CD4-positive, alpha-beta T cell (primary cell): ENCODE results near the gene PIEZO1. TPM values are rescaled to one million over a fixed set of nuclear protein-coding genes. Genes with fewer than 3 reads are reported as not detected.
A peak's percentile ranks its signal among the peaks of the same experiment; 100 is the strongest.

Experiments used
- ATAC-seq: fragments of 200-7000 bp; cut with Tn5 transposase; one replicate; pipeline ENCODE4 v1.10.0; 2022; ENCODE audit warnings: mild to moderate bottlenecking; ENCODE audit not compliant: poor library complexity
- CTCF ChIA-PET: fragments of 350-600 bp; sonication (Branson Sonifier 250); formaldehyde crosslinking; loops from one replicate; lab custom pipeline; 2021; ENCODE audit warnings: antibody characterized with exemption, inconsistent platforms; lab: Charles Lee
- POLR2A ChIA-PET: fragments of 350-600 bp; sonication (Branson Sonifier 250); formaldehyde crosslinking; loops from one replicate; lab custom pipeline; 2021; ENCODE audit warnings: antibody characterized with exemption, inconsistent platforms; lab: Charles Lee
- DNase-seq, 14 experiments: peaks; one replicate each; pipeline ENCODE4 v3.0.0-alpha.2; 2013 to 2020; ENCODE audit warnings: mixed read lengths in 2 of 14
- H3K27ac ChIP-seq, 2 donors: one replicate each; pipeline versions ENCODE4 v1.5.1 to v1.7.0; 2013; ENCODE audit warnings: low read length in 2 of 2, low read depth in 1 of 2, mild to moderate bottlenecking in 1 of 2
- H3K27me3 ChIP-seq, 2 experiments: 1 replicate in 1 of 2; 2 replicates in 1 of 2; pipeline versions ENCODE4 v1.6.1 to v1.7.0; 2013; ENCODE audit warnings: low read length in 2 of 2, control low read depth in 1 of 2, mild to moderate bottlenecking in 1 of 2, moderate library complexity in 1 of 2; ENCODE audit not compliant: insufficient read depth in 2 of 2, control insufficient read depth in 1 of 2
- H3K36me3 ChIP-seq: one replicate; pipeline ENCODE4 v1.6.1; 2013; ENCODE audit warnings: low read length, control low read depth; ENCODE audit not compliant: insufficient read depth
- H3K4me1 ChIP-seq: one replicate; pipeline ENCODE4 v1.6.1; 2013; ENCODE audit warnings: low read length, control low read depth; ENCODE audit not compliant: insufficient read depth
- H3K4me3 ChIP-seq: one replicate; pipeline ENCODE4 v1.5.1; 2013; ENCODE audit warnings: mild to moderate bottlenecking, low read length, moderate library complexity
- H3K9me3 ChIP-seq, 2 experiments: 1 replicate in 1 of 2; 2 replicates in 1 of 2; pipeline versions ENCODE4 v1.6.1 to v1.7.0; 2013; ENCODE audit warnings: low read length in 2 of 2, mild to moderate bottlenecking in 2 of 2, control low read depth in 1 of 2, moderate library complexity in 1 of 2; ENCODE audit not compliant: control insufficient read depth in 1 of 2, insufficient read depth in 1 of 2
- H3K27ac Mint-ChIP-seq: one replicate; pipeline ENCODE4 v1.8.0; 2020; ENCODE audit warnings: mixed read lengths
- H3K27me3 Mint-ChIP-seq: one replicate; pipeline ENCODE4 v1.8.0; 2021; ENCODE audit warnings: mixed read lengths
- H3K36me3 Mint-ChIP-seq: one replicate; pipeline ENCODE4 v1.8.0; 2021; ENCODE audit warnings: low read depth, mixed read lengths
- H3K4me1 Mint-ChIP-seq: one replicate; pipeline ENCODE4 v1.8.0; 2021; ENCODE audit warnings: low read depth, mixed read lengths
- H3K4me3 Mint-ChIP-seq: one replicate; pipeline ENCODE4 v1.8.0; 2020; ENCODE audit warnings: mild to moderate bottlenecking, mixed read lengths
- H3K9me3 Mint-ChIP-seq: one replicate; pipeline ENCODE4 v1.8.0; 2020; ENCODE audit warnings: mixed read lengths
- intact Hi-C, 2 experiments: fragments of 100-400 bp; cut with DNase I in 1 of 2; cut with micrococcal nuclease in 1 of 2; formaldehyde crosslinking; loops; one replicate each; pipeline versions ENCODE4 v1.15.1 to v1.9.0; 2023 to 2025; cut with DNase I, micrococcal nuclease
- total RNA-seq, 174 experiments: library from RNA in 2 of 174; stranded (reverse) in 2 of 174; gene quantifications; one replicate each; pipeline ENCODE4 v1.2.3 and lab custom pipeline; 2021 to 2026
- TF ChIP-seq, protein P1 (sequence below): fragments of 200-600 bp; IDR thresholded peaks from one replicate; pipeline ENCODE4 v1.8.0; 2022; ENCODE audit warnings: antibody characterized with exemption, mild to moderate bottlenecking

The PIEZO1 gene
- total RNA-seq, 2 experiments from 2014 or later, result 142 to 146 TPM

DNA sequence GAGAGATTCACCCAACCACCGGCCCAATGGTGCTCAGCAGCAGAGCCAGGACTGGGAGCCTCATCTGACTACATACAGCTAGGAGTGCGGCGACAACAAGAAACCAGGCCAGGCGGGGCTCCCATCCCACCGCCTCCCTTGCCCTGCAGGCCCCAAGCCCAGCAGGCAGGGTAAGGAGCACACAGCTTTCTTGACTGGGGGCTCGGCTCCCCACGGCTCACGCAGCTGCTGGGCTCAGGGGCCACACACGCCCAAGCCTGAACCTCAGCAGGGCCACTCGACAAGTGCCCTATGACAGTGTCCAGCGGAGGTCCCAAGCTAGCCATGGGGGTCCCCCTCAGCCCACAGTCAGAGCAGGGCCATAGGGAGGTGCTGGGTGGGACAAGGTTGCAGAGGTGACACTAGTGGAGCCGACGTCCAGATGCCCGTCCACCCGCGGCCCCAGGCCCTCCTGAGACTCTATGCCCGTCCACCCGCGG is 13.7 kb downstream of the PIEZO1 start:
- peaks cover 15% of the 10 kb centered on the region for H3K4me1 Mint-ChIP-seq
- peaks cover 88% of the 10 kb centered on the region for H3K4me1 ChIP-seq
- TF ChIP-seq, protein P1, sequence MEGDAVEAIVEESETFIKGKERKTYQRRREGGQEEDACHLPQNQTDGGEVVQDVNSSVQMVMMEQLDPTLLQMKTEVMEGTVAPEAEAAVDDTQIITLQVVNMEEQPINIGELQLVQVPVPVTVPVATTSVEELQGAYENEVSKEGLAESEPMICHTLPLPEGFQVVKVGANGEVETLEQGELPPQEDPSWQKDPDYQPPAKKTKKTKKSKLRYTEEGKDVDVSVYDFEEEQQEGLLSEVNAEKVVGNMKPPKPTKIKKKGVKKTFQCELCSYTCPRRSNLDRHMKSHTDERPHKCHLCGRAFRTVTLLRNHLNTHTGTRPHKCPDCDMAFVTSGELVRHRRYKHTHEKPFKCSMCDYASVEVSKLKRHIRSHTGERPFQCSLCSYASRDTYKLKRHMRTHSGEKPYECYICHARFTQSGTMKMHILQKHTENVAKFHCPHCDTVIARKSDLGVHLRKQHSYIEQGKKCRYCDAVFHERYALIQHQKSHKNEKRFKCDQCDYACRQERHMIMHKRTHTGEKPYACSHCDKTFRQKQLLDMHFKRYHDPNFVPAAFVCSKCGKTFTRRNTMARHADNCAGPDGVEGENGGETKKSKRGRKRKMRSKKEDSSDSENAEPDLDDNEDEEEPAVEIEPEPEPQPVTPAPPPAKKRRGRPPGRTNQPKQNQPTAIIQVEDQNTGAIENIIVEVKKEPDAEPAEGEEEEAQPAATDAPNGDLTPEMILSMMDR, result no peak
- no peaks in the 10 kb centered on the region for H3K9me3 ChIP-seq
- H3K4me3 ChIP-seq, result no peak overlapping the region
- H3K9me3 Mint-ChIP-seq, result no peaks in the 10 kb centered on the region
- H3K27me3 Mint-ChIP-seq, result no peaks in the 10 kb centered on the region
- ChIA-PET CTCF (no interaction called here), POLR2A (interaction anchor here (0.6 to 1.7 kb wide), 3 partner anchors 10 to 75 kb away, joined by 3 to 7 read pairs (median 7); no protein-coding TSS in a partner anchor)
- no peak overlapping the region for H3K27ac ChIP-seq
- no peak overlapping the region for H3K27ac Mint-ChIP-seq
- DNase-seq (no peak), ATAC-seq (no peak)
- no peaks in the 10 kb centered on the region for H3K36me3 Mint-ChIP-seq
- H3K27me3 ChIP-seq, result no peaks in the 10 kb centered on the region
- peaks cover 20% of the 10 kb centered on the region for H3K36me3 ChIP-seq
- H3K4me3 Mint-ChIP-seq, result no peak overlapping the region
- intact Hi-C loops, result no loop called here

DNA sequence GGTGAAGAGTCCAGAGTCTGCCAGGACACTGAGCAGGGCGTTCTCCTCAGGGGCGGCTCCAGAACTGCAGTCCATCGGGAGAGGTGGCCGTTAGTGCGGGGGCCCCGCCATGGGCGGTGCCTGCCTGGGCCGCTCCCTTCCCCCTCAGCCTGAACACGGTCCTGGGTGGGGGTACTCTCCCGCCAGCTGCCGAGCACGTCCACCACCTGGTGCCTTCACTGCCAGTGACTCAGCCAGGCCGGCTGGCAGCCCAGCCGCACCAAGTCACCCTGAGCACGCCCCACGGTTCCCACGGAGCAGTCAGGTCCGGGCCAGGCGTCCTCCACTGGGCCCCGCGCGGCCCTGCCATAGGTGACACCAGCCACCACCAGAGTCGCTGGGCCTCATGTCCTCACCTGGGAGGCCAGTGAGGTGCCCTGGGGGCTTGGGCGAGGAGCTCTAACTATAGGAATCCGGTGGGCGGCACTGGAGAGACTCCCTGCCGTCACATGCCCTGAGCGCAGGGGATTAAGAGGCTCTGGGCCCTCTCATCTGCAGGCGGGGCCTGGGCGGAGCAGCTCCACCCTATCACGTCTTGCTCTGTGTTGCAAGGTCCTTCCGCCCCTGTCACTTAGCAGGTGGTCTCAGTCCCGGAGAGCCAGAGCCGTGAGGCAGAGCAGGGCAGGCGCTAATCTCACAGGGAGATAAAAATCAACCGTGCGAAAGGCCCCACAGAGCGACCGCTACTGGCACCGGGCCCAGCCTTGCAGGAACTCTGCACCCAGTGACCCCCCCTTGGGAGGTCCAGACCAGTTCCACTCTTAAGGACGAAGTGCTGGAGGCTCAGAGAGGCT is 14.3 kb downstream of the PIEZO1 start:
- intact Hi-C loops, result no loop called here
- no peak overlapping the region for H3K27ac Mint-ChIP-seq
- H3K4me3 ChIP-seq, result no peak overlapping the region
- ChIA-PET CTCF (no interaction called here), POLR2A (interaction anchor here (0.6 to 1.7 kb wide), 3 partner anchors 10 to 75 kb away, joined by 3 to 7 read pairs (median 7); no protein-coding TSS in a partner anchor)
- no peaks in the 10 kb centered on the region for H3K9me3 Mint-ChIP-seq
- TF ChIP-seq, protein P1, result no peak
- H3K27ac ChIP-seq, result no peak overlapping the region
- H3K27me3 ChIP-seq, result no peaks in the 10 kb centered on the region
- no peaks in the 10 kb centered on the region for H3K27me3 Mint-ChIP-seq
- peaks cover 22% of the 10 kb centered on the region for H3K36me3 ChIP-seq
- H3K4me1 Mint-ChIP-seq, result peaks cover 15% of the 10 kb centered on the region
- H3K9me3 ChIP-seq, result no peaks in the 10 kb centered on the region
- peak in 4 of 14 experiments; percentile 34 to 53 (median 44) for DNase-seq
- H3K4me3 Mint-ChIP-seq, result no peak overlapping the region
- peak; percentile 84 for ATAC-seq
- H3K36me3 Mint-ChIP-seq, result no peaks in the 10 kb centered on the region
- peaks cover 91% of the 10 kb centered on the region for H3K4me1 ChIP-seq

DNA sequence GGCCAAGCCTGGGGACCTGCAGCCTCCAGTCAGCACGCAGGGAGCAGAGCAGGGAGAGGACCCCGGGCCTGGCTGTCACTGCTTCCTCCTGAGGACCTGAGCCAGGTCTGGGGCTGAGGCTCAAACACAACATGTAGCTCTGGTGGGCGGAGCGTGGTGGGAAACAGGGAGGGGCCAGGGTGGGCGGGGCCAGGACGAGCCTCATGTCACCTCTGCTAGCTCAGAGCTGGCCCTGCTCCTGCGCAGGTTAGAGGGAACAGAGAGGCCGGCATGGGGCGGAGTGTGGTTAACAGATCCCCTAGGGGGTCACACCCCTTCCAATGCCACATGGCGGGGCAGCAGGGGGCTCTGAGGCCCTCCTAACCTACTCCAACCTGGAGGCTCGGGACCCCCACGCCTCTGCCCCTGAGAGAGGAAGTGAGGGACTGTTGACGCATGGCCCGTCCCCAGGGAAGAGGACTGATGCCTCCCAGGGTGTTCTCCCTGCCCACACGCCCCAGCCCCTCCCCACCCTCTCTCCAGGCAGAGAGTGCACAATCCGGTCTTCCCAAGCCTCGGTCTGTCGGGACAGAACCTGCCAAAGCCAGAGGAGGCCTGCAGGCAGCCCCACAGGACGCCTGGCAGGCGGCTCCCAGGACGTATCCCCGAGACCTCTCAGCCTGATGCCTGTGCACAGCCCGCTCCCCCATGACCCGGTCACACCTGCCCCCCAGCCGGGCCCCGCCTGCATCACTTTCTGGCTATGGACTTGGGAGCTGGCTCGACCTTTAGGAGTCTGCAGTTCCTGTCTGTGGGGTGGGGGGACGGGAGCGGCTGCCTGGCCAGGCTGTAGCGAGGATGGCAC is 15.2 kb downstream of the PIEZO1 start:
- Mint-ChIP-seq H3K9me3 (no peaks in the 10 kb centered on the region), H3K36me3 (no peaks in the 10 kb centered on the region), H3K4me1 (peaks cover 15% of the 10 kb centered on the region), H3K4me3 (no peak overlapping the region), H3K27ac (no peak overlapping the region), H3K27me3 (no peaks in the 10 kb centered on the region)
- ChIA-PET POLR2A (interaction anchor here (1.7 kb wide), 2 partner anchors 10 to 11 kb away, joined by 7 read pairs; no protein-coding TSS in a partner anchor), CTCF (no interaction called here)
- ATAC-seq (peak; percentile 64), DNase-seq (peak in 3 of 14 experiments; percentile 39 to 62 (median 52))
- H3K36me3 ChIP-seq, result peaks cover 19% of the 10 kb centered on the region
- no peak overlapping the region for H3K4me3 ChIP-seq
- H3K27ac ChIP-seq, result no peak overlapping the region
- H3K27me3 ChIP-seq, result no peaks in the 10 kb centered on the region
- no peaks in the 10 kb centered on the region for H3K9me3 ChIP-seq
- TF ChIP-seq, protein P1, result no peak
- intact Hi-C loops, result no loop called here
- H3K4me1 ChIP-seq, result peaks cover 93% of the 10 kb centered on the region
